Measurements from ENCODE around the gene TUBA4B.

TUBA4B gene

GRCh38 chr2:219213026-219213415 lies 40.0 kb upstream of the TUBA4B start:
- TF ChIP-seq CREB1 (IDR thresholded peaks at IDR 0.05; ENCODE audit: low read depth) (no peak), TEAD4 (IDR thresholded peaks at IDR 0.05) (no peak), EGR1 (IDR thresholded peaks at IDR 0.05) (no peak), ZBTB7A (IDR thresholded peaks at IDR 0.05; ENCODE audit: low read depth) (no peak), EP300 (IDR thresholded peaks at IDR 0.05; ENCODE audit: borderline replicate concordance) (no peak), FOXM1 (IDR thresholded peaks at IDR 0.05; ENCODE audit: borderline replicate concordance, low read depth) (no peak), CEBPB (IDR thresholded peaks at IDR 0.05) (no peak), TAF1 (IDR thresholded peaks at IDR 0.05; ENCODE audit: low read depth) (no peak), NFIC (IDR thresholded peaks at IDR 0.05) (no peak), YY1 (IDR thresholded peaks at IDR 0.05; ENCODE audit: low read depth) (no peak), RAD21 (IDR thresholded peaks at IDR 0.05; ENCODE audit: low read depth) (no peak)
- TF ChIP-seq, protein P1, sequence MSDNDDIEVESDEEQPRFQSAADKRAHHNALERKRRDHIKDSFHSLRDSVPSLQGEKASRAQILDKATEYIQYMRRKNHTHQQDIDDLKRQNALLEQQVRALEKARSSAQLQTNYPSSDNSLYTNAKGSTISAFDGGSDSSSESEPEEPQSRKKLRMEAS (IDR thresholded peaks at IDR 0.05): no peak

- TF ChIP-seq TEAD4 (IDR thresholded peaks at IDR 0.05) (no peak), FOXM1 (IDR thresholded peaks at IDR 0.05; ENCODE audit: borderline replicate concordance, low read depth) (no peak), ZBTB7A (IDR thresholded peaks at IDR 0.05; ENCODE audit: low read depth) (no peak), YY1 (IDR thresholded peaks at IDR 0.05; ENCODE audit: low read depth) (no peak)
Measured at GRCh38 chr2:219213486-219214071, 39.5 kb upstream of the TUBA4B start.

DNA sequence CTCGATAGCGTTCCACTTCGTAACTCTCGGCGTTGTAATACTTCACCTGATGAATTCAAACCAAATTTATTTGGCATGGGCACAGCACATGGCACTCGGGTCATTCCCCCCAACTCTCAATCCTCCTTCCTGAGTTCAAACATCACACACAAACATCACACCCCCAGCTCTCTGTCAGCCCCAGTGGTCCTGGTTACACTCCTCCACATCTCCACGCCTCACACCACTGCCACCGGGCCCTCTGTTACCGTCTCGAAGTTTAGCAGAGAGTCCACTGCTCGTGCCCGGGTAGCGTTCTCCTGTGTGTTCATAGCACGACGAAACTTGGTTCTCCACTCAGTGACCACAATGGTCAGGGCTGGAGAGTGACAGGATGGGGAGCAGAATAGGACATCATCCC lies 38.9 kb upstream of the TUBA4B start:
- no peak for TF ChIP-seq CREB1 (IDR thresholded peaks at IDR 0.05; ENCODE audit: low read depth)
- TF ChIP-seq TCF12 (IDR thresholded peaks at IDR 0.05; ENCODE audit: low read depth): no peak
- no peak for TF ChIP-seq EP300 (IDR thresholded peaks at IDR 0.05; ENCODE audit: borderline replicate concordance)
- TF ChIP-seq NFIC (IDR thresholded peaks at IDR 0.05): no peak
- TF ChIP-seq RAD21 (IDR thresholded peaks at IDR 0.05; ENCODE audit: low read depth): no peak
- no peak for TF ChIP-seq TEAD4 (IDR thresholded peaks at IDR 0.05)
- no peak for TF ChIP-seq TAF1 (IDR thresholded peaks at IDR 0.05; ENCODE audit: low read depth)
- TF ChIP-seq YY1 (IDR thresholded peaks at IDR 0.05; ENCODE audit: low read depth): no peak
- TF ChIP-seq, protein P2, sequence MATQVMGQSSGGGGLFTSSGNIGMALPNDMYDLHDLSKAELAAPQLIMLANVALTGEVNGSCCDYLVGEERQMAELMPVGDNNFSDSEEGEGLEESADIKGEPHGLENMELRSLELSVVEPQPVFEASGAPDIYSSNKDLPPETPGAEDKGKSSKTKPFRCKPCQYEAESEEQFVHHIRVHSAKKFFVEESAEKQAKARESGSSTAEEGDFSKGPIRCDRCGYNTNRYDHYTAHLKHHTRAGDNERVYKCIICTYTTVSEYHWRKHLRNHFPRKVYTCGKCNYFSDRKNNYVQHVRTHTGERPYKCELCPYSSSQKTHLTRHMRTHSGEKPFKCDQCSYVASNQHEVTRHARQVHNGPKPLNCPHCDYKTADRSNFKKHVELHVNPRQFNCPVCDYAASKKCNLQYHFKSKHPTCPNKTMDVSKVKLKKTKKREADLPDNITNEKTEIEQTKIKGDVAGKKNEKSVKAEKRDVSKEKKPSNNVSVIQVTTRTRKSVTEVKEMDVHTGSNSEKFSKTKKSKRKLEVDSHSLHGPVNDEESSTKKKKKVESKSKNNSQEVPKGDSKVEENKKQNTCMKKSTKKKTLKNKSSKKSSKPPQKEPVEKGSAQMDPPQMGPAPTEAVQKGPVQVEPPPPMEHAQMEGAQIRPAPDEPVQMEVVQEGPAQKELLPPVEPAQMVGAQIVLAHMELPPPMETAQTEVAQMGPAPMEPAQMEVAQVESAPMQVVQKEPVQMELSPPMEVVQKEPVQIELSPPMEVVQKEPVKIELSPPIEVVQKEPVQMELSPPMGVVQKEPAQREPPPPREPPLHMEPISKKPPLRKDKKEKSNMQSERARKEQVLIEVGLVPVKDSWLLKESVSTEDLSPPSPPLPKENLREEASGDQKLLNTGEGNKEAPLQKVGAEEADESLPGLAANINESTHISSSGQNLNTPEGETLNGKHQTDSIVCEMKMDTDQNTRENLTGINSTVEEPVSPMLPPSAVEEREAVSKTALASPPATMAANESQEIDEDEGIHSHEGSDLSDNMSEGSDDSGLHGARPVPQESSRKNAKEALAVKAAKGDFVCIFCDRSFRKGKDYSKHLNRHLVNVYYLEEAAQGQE (IDR thresholded peaks at IDR 0.05; ENCODE audit: low read depth): no peak

DNA sequence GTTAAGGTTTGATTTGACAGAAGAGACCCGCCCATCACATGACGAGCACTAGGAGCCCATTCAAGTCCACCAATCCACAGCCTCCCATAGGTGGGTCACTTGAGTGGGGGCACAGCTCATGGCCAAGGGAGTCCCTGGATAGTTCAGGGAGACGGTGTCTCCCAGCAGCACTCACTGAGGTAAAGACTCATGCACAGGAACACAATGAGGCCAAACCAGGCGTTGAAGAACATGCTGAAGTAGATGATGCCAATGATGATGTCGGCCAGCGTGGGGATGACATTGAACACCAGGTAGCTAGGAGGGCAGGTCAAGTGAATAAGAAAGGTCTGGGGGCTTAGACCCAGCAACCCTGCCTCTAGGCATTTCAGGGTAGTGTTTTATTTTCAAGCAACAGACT lies 38.3 kb upstream of the TUBA4B start:
- TF ChIP-seq, protein P2 (IDR thresholded peaks at IDR 0.05; ENCODE audit: low read depth): no peak
- TF ChIP-seq USF1 (IDR thresholded peaks at IDR 0.05): no peak

GRCh38 chr2:219215871-219216534 lies 37.0 kb upstream of the TUBA4B start:
- TF ChIP-seq TEAD4 (IDR thresholded peaks at IDR 0.05) (no peak), FOXM1 (IDR thresholded peaks at IDR 0.05; ENCODE audit: borderline replicate concordance, low read depth) (no peak), CEBPB (IDR thresholded peaks at IDR 0.05) (no peak), EP300 (IDR thresholded peaks at IDR 0.05; ENCODE audit: borderline replicate concordance) (no peak), ZBTB7A (IDR thresholded peaks at IDR 0.05; ENCODE audit: low read depth) (no peak), CREB1 (IDR thresholded peaks at IDR 0.05; ENCODE audit: low read depth) (no peak), EGR1 (IDR thresholded peaks at IDR 0.05) (no peak), YY1 (IDR thresholded peaks at IDR 0.05; ENCODE audit: low read depth) (no peak), USF1 (IDR thresholded peaks at IDR 0.05) (no peak), TAF1 (IDR thresholded peaks at IDR 0.05; ENCODE audit: low read depth) (no peak), NFIC (IDR thresholded peaks at IDR 0.05) (no peak), RAD21 (IDR thresholded peaks at IDR 0.05; ENCODE audit: low read depth) (no peak), TCF12 (IDR thresholded peaks at IDR 0.05; ENCODE audit: low read depth) (no peak)
- TF ChIP-seq, protein P1 (IDR thresholded peaks at IDR 0.05): no peak
- TF ChIP-seq, protein P2 (IDR thresholded peaks at IDR 0.05; ENCODE audit: low read depth): no peak

Measured in Ishikawa (cell line).